ENCODE data around the gene ZNF575.
"Not testable (repeated sequence)": the region's sequence is repeated elsewhere in the genome, so short reads cannot be mapped to it uniquely, and the experiment has no call there.

ZNF575 gene

GRCh38 chr19:43545981-43546380 is 13.0 kb downstream of the ZNF575 start:
- no peak for DNase-seq

GRCh38 chr19:43546581-43546980 is 13.6 kb downstream of the ZNF575 start:
- DNase-seq = no peak

- DNase-seq = not testable (repeated sequence)
Observed at GRCh38 chr19:43547926-43548325, 14.9 kb downstream of the ZNF575 start.

- no peak for DNase-seq
Observed at GRCh38 chr19:43548706-43549105, 15.7 kb downstream of the ZNF575 start.

- DNase-seq = no peak
Observed at GRCh38 chr19:43551399-43552197, 18.6 kb downstream of the ZNF575 start.

GRCh38 chr19:43552198-43552450 is 19.1 kb downstream of the ZNF575 start:
- no peak for DNase-seq

GRCh38 chr19:43552616-43553015 is 19.6 kb downstream of the ZNF575 start:
- no peak for DNase-seq

GRCh38 chr19:43553656-43554055 is 20.7 kb downstream of the ZNF575 start:
- no peak for DNase-seq

GRCh38 chr19:43554317-43554895 is 21.4 kb downstream of the ZNF575 start:
- DNase-seq = no peak

GRCh38 chr19:43555185-43555770 is 22.3 kb downstream of the ZNF575 start:
- DNase-seq = peak; percentile 58

GRCh38 chr19:43560687-43561086 is 27.7 kb downstream of the ZNF575 start:
- DNase-seq = peak; percentile 4

GRCh38 chr19:43561139-43561970 is 28.4 kb downstream of the ZNF575 start:
- DNase-seq = no peak

- DNase-seq = no peak
Observed at GRCh38 chr19:43562226-43562697, 29.3 kb downstream of the ZNF575 start.

- peak; percentile 77 for DNase-seq
Observed at GRCh38 chr19:43562698-43563241, 29.8 kb downstream of the ZNF575 start.

GRCh38 chr19:43563816-43564457 is 30.9 kb downstream of the ZNF575 start:
- DNase-seq = no peak

GRCh38 chr19:43564800-43565199 is 31.8 kb downstream of the ZNF575 start:
- DNase-seq = no peak

GRCh38 chr19:43569657-43570056 is 36.7 kb downstream of the ZNF575 start:
- DNase-seq = no peak

GRCh38 chr19:43570174-43570791 is 37.3 kb downstream of the ZNF575 start:
- no peak for DNase-seq

- DNase-seq = no peak
Observed at GRCh38 chr19:43572171-43572588, 39.2 kb downstream of the ZNF575 start.

GRCh38 chr19:43574424-43575155 is 41.6 kb downstream of the ZNF575 start:
- DNase-seq = no peak
